ENCODE measurements around the gene KLHL7. TPM values are rescaled to one million over a fixed set of nuclear protein-coding genes. Genes with fewer than 3 reads are reported as not detected.

The KLHL7 gene
- total RNA-seq, 1 experiment from 2014 or later = 35.8 TPM

GRCh38 chr7:23168111-23168885, 62.7 kb downstream of the KLHL7 start:
- no peak for DNase-seq
- intact Hi-C loops (cut with micrococcal nuclease; ENCODE audit: unreplicated experiment) = no loop called here
- TF ChIP-seq, protein P1, sequence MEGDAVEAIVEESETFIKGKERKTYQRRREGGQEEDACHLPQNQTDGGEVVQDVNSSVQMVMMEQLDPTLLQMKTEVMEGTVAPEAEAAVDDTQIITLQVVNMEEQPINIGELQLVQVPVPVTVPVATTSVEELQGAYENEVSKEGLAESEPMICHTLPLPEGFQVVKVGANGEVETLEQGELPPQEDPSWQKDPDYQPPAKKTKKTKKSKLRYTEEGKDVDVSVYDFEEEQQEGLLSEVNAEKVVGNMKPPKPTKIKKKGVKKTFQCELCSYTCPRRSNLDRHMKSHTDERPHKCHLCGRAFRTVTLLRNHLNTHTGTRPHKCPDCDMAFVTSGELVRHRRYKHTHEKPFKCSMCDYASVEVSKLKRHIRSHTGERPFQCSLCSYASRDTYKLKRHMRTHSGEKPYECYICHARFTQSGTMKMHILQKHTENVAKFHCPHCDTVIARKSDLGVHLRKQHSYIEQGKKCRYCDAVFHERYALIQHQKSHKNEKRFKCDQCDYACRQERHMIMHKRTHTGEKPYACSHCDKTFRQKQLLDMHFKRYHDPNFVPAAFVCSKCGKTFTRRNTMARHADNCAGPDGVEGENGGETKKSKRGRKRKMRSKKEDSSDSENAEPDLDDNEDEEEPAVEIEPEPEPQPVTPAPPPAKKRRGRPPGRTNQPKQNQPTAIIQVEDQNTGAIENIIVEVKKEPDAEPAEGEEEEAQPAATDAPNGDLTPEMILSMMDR (IDR thresholded peaks at IDR 0.05; ENCODE audit: insufficient read depth in 1 of 2, low read depth in 1 of 2, low read length in 1 of 2, severe bottlenecking in 1 of 2, unreplicated experiment in 1 of 2) = no peak
- ChIA-PET CTCF (no interaction called here), POLR2A (no interaction called here)
- Mint-ChIP-seq H3K9me3 (ENCODE audit: unreplicated experiment) (no peaks in the 10 kb centered on the region), H3K27ac (ENCODE audit: unreplicated experiment) (no peak overlapping the region), H3K27me3 (ENCODE audit: insufficient read depth, unreplicated experiment) (no peaks in the 10 kb centered on the region), H3K4me1 (ENCODE audit: low read depth, unreplicated experiment) (no peaks in the 10 kb centered on the region), H3K4me3 (ENCODE audit: unreplicated experiment) (no peak overlapping the region), H3K36me3 (ENCODE audit: insufficient read depth, unreplicated experiment) (no peaks in the 10 kb centered on the region)
- Histone ChIP-seq H3K4me1 (no peaks in the 10 kb centered on the region), H3K9me3 (no peaks in the 10 kb centered on the region), H3K36me3 (ENCODE audit: control insufficient read depth, insufficient read depth, low read length) (no peaks in the 10 kb centered on the region), H3K27me3 (replicated peaks; ENCODE audit: control insufficient read depth, insufficient read depth, low read length) (no peaks in the 10 kb centered on the region), H3K4me3 (ENCODE audit: low read depth, low read length) (no peak overlapping the region)
- BruUV-seq (replicated peaks) = no TSS peak

DNA sequence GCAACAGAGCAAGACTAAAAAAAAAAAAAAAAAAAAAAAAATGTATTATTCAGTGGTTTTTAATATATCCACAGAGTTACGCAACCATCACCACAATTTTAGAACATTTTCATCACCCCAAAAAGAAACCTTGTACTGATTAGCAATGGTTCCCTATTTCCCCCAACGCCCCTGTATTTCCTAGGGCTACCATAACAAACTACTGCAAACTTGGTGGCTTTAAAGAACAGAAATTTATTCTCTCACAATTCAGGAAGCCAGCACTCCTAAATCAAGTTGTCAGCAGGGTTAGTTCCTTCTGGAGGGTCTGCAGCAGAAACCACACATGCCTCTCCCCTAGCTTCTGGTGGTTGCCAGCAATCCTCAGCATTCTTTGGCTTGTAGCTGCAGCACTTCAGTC, 70.4 kb downstream of the KLHL7 start:
- Mint-ChIP-seq H3K36me3 (ENCODE audit: insufficient read depth, unreplicated experiment) (no peaks in the 10 kb centered on the region), H3K9me3 (ENCODE audit: unreplicated experiment) (no peaks in the 10 kb centered on the region), H3K4me3 (ENCODE audit: unreplicated experiment) (no peak overlapping the region), H3K27me3 (ENCODE audit: insufficient read depth, unreplicated experiment) (no peaks in the 10 kb centered on the region), H3K27ac (ENCODE audit: unreplicated experiment) (no peak overlapping the region), H3K4me1 (ENCODE audit: low read depth, unreplicated experiment) (no peaks in the 10 kb centered on the region)
- TF ChIP-seq, protein P1 (IDR thresholded peaks at IDR 0.05; ENCODE audit: insufficient read depth in 1 of 2, low read depth in 1 of 2, low read length in 1 of 2, severe bottlenecking in 1 of 2, unreplicated experiment in 1 of 2) = no peak
- DNase-seq = no peak
- ChIA-PET POLR2A (interaction anchor here (0.7 kb wide), 1 partner anchor 13 kb away, joined by 6 read pairs; no protein-coding TSS in a partner anchor), CTCF (no interaction called here)
- Histone ChIP-seq H3K27me3 (replicated peaks; ENCODE audit: control insufficient read depth, insufficient read depth, low read length) (no peaks in the 10 kb centered on the region; the same call in 1 of the 2 replicates), H3K9me3 (no peaks in the 10 kb centered on the region), H3K36me3 (ENCODE audit: control insufficient read depth, insufficient read depth, low read length) (no peaks in the 10 kb centered on the region), H3K4me1 (0 out of 2 replicates have a peak, but pooled peaks cover 7% of the 10 kb centered on the region), H3K4me3 (ENCODE audit: low read depth, low read length) (no peak overlapping the region)
- no TSS peak for BruUV-seq (replicated peaks)
- intact Hi-C loops (cut with micrococcal nuclease; ENCODE audit: unreplicated experiment) = no loop called here

GRCh38 chr7:23181684-23182553, 76.3 kb downstream of the KLHL7 start, which contains the start of gene NUP42:
TSS of gene NUP42 (plus strand) at chr7:23182048. CDS start at chr7:23182086, 38 bp downstream.
- Histone ChIP-seq H3K36me3 (ENCODE audit: control insufficient read depth, insufficient read depth, low read length) (no peaks in the 10 kb centered on the region), H3K4me3 (ENCODE audit: low read depth, low read length) (peak within 1 kb of the TSS; percentile 86), H3K27me3 (replicated peaks; ENCODE audit: control insufficient read depth, insufficient read depth, low read length) (no peaks in the 10 kb centered on the region; the same call in 1 of the 2 replicates), H3K9me3 (no peaks in the 10 kb centered on the region), H3K4me1 (0 out of 2 replicates have a peak, but pooled peaks cover 14% of the 10 kb centered on the region)
- TSS peak; percentile 70 for BruUV-seq (replicated peaks)
- H3K4me3 Mint-ChIP-seq (ENCODE audit: unreplicated experiment) = peak within 1 kb of the TSS; percentile 87
- CTCF ChIA-PET = interaction anchor here (0.6 to 0.7 kb wide), 2 partner anchors 73 to 1353 kb away, joined by 3 to 5 read pairs; no protein-coding TSS in a partner anchor
- POLR2A ChIA-PET = interaction anchor here (0.6 to 0.7 kb wide), 5 partner anchors 12 to 349 kb away, joined by 3 to 7 read pairs (median 6); no protein-coding TSS in a partner anchor
- H3K27me3 Mint-ChIP-seq (ENCODE audit: insufficient read depth, unreplicated experiment) = no peaks in the 10 kb centered on the region
- no peaks in the 10 kb centered on the region for H3K9me3 Mint-ChIP-seq (ENCODE audit: unreplicated experiment)
- H3K4me1 Mint-ChIP-seq (ENCODE audit: low read depth, unreplicated experiment) = no peaks in the 10 kb centered on the region
- TF ChIP-seq, protein P1 (IDR thresholded peaks at IDR 0.05; ENCODE audit: insufficient read depth in 1 of 2, low read depth in 1 of 2, low read length in 1 of 2, severe bottlenecking in 1 of 2, unreplicated experiment in 1 of 2) = no peak
- H3K36me3 Mint-ChIP-seq (ENCODE audit: insufficient read depth, unreplicated experiment) = peaks cover 34% of the 10 kb centered on the region
- DNase-seq = peak; percentile 98 to 99
- intact Hi-C loops (cut with micrococcal nuclease; ENCODE audit: unreplicated experiment) = loop anchor here (1.0 to 10.0 kb wide), 3 partner anchors 77 to 353 kb away; partner anchors contain the start of genes KLHL7 and TRA2A
- peak within 1 kb of the TSS; percentile 95 for H3K27ac Mint-ChIP-seq (ENCODE audit: unreplicated experiment)
